Stimulated activated CD4-positive, alpha-beta T cell treated with anti-CD3 and anti-CD28 coated beads, TNF-alpha, amount 100 ng/mL, for 48 hours (primary cell): ENCODE results near the gene EID2.
A peak's percentile ranks its signal among the peaks of the same experiment; 100 is the strongest.

Experiments used
- DNase-seq, 3 donors: peaks; one replicate each; pipeline ENCODE4 v3.0.0-alpha.2; 2020; ENCODE audit warnings: low read depth in 3 of 3

Gene EID2

GRCh38 chr19:39539518-39540332 lies at the start of gene EID2:
Gene EID2 (minus strand): TSS chr19:39540161. CDS start chr19:39540079, 82 bp downstream.
- DNase-seq, result peak; percentile 91 to 95 (median 92)

GRCh38 chr19:39588066-39588465 lies 48.1 kb upstream of the EID2 start:
- no peak for DNase-seq

- no peak for DNase-seq
These were observed 47.5 kb upstream of the EID2 start for GRCh38 chr19:39587496-39587895.

- no peak for DNase-seq
These were observed 43.1 kb upstream of the EID2 start for GRCh38 chr19:39582891-39583625.

- peak in 2 of 3 donors; percentile 31 to 54 for DNase-seq
These were observed 42.5 kb upstream of the EID2 start for GRCh38 chr19:39582442-39582841.

GRCh38 chr19:39568604-39569003 lies 28.6 kb upstream of the EID2 start:
- DNase-seq, result no peak

- no peak for DNase-seq
These were observed 26.1 kb upstream of the EID2 start for GRCh38 chr19:39566064-39566463.

- no peak for DNase-seq
These were observed 23.4 kb upstream of the EID2 start for GRCh38 chr19:39563408-39563807.

- DNase-seq, result no peak
These were observed 18.7 kb upstream of the EID2 start for GRCh38 chr19:39558624-39559117.

GRCh38 chr19:39557811-39558623 lies 18.1 kb upstream of the EID2 start:
- DNase-seq, result no peak

GRCh38 chr19:39555883-39556282 lies 15.9 kb upstream of the EID2 start:
- DNase-seq, result no peak

- no peak for DNase-seq
These were observed 14.8 kb upstream of the EID2 start for GRCh38 chr19:39554701-39555311.

- no peak for DNase-seq
These were observed 13.2 kb upstream of the EID2 start for GRCh38 chr19:39553082-39553652.

GRCh38 chr19:39550197-39550596 lies 10.2 kb upstream of the EID2 start:
- no peak for DNase-seq

- no peak for DNase-seq
These were observed 6.6 kb upstream of the EID2 start for GRCh38 chr19:39546599-39546998.

- DNase-seq, result no peak
These were observed 5.0 kb upstream of the EID2 start for GRCh38 chr19:39544911-39545310.

- DNase-seq, result no peak
These were observed 4.4 kb upstream of the EID2 start for GRCh38 chr19:39544226-39544903.

- no peak for DNase-seq
These were observed 3.5 kb upstream of the EID2 start for GRCh38 chr19:39543477-39543857.

GRCh38 chr19:39542206-39542605 lies 2.2 kb upstream of the EID2 start:
- no peak for DNase-seq

- no peak for DNase-seq
These were observed 342 bp upstream of the EID2 start for GRCh38 chr19:39540333-39540673.

GRCh38 chr19:39539165-39539517 lies 820 bp downstream of the EID2 start:
- DNase-seq, result no peak
